Neuronal stem cell (in vitro differentiated cells): ENCODE results near the gene FOSB.

Source experiments
- DNase-seq: peaks from one replicate; pipeline ENCODE4 v3.0.0-alpha.2; 2013; ENCODE audit warnings: low spot score
- H2AFZ ChIP-seq: one replicate; pipeline ENCODE4 v1.6.1; 2013; ENCODE audit warnings: mild to moderate bottlenecking, low read length, inconsistent platforms
- H2AK5ac ChIP-seq: 2 replicates; pipeline ENCODE4 v1.6.1; 2013; ENCODE audit warnings: low read depth, mild to moderate bottlenecking, inconsistent platforms, low read length, moderate library complexity, mixed read lengths
- H2BK120ac ChIP-seq: 2 replicates; pipeline ENCODE4 v1.6.1; 2013; ENCODE audit warnings: low read depth, mild to moderate bottlenecking, inconsistent platforms, low read length, moderate library complexity, mixed read lengths
- H2BK12ac ChIP-seq: one replicate; pipeline ENCODE4 v1.6.1; 2013; ENCODE audit warnings: low read length, inconsistent platforms
- H2BK15ac ChIP-seq: 2 replicates; pipeline ENCODE4 v1.6.1; 2013; ENCODE audit warnings: mild to moderate bottlenecking, low read length, inconsistent platforms, mixed read lengths
- H2BK5ac ChIP-seq: one replicate; pipeline ENCODE4 v1.6.1; 2013; ENCODE audit warnings: inconsistent platforms, mild to moderate bottlenecking, low read length, moderate library complexity
- H3K14ac ChIP-seq: one replicate; pipeline ENCODE4 v1.6.1; 2013; ENCODE audit warnings: low read length, inconsistent platforms
- H3K18ac ChIP-seq: 2 replicates; pipeline ENCODE4 v1.6.1; 2013; ENCODE audit warnings: low read length, inconsistent platforms
- H3K23ac ChIP-seq: 2 replicates; pipeline ENCODE4 v1.6.1; 2013; ENCODE audit warnings: low read depth, mild to moderate bottlenecking, mixed read lengths, low read length, inconsistent platforms; ENCODE audit not compliant: poor library complexity
- H3K27ac ChIP-seq: replicated peaks from 3 replicates; pipeline ENCODE4 v1.5.1; 2013; ENCODE audit warnings: low read length, inconsistent platforms
- H3K27me3 ChIP-seq, 3 experiments: 2 replicates each; pipeline ENCODE4 v1.6.1; 2013; ENCODE audit warnings: low read length in 3 of 3, mild to moderate bottlenecking in 2 of 3, inconsistent platforms in 1 of 3, low read depth in 1 of 3, mixed read lengths in 1 of 3, moderate library complexity in 1 of 3; ENCODE audit not compliant: control insufficient read depth in 3 of 3, insufficient read depth in 3 of 3
- H3K36me3 ChIP-seq, 2 donors: replicated peaks in 1 of 2; 2 replicates each; pipeline ENCODE4 v1.6.1; 2013; ENCODE audit warnings: low read length in 2 of 2; ENCODE audit not compliant: control insufficient read depth in 2 of 2, insufficient read depth in 2 of 2
- H3K4ac ChIP-seq: 2 replicates; pipeline ENCODE4 v1.6.1; 2013; ENCODE audit warnings: inconsistent platforms, mild to moderate bottlenecking, low read length, moderate library complexity
- H3K4me1 ChIP-seq, 2 donors: 1 replicate in 1 of 2; 2 replicates in 1 of 2; pipeline ENCODE4 v1.6.1; 2013; ENCODE audit warnings: low read length in 2 of 2, low read depth in 1 of 2; ENCODE audit not compliant: control insufficient read depth in 2 of 2, insufficient read depth in 1 of 2
- H3K4me2 ChIP-seq: one replicate; pipeline ENCODE4 v1.6.1; 2013; ENCODE audit warnings: mild to moderate bottlenecking, low read length, inconsistent platforms; ENCODE audit not compliant: insufficient read depth, poor library complexity, severe bottlenecking
- H3K4me3 ChIP-seq, 2 donors: 2 replicates each; pipeline ENCODE4 v1.5.1; 2013; ENCODE audit warnings: low read length in 2 of 2, mild to moderate bottlenecking in 2 of 2, inconsistent platforms in 1 of 2, moderate library complexity in 1 of 2
- H3K79me1 ChIP-seq: one replicate; pipeline ENCODE4 v1.6.1; 2013; ENCODE audit warnings: low read depth, mild to moderate bottlenecking, inconsistent platforms, low read length, moderate library complexity
- H3K9ac ChIP-seq: one replicate; pipeline ENCODE4 v1.6.1; 2013; ENCODE audit warnings: mild to moderate bottlenecking, low read depth, low read length, inconsistent platforms; ENCODE audit not compliant: poor library complexity
- H3K9me3 ChIP-seq, 2 donors: replicated peaks in 1 of 2; 2 replicates each; pipeline versions ENCODE3 to v1.6.1; 2013; ENCODE audit warnings: low read length in 2 of 2, mild to moderate bottlenecking in 2 of 2, inconsistent platforms in 1 of 2, low read depth in 1 of 2, mixed read lengths in 1 of 2, moderate library complexity in 1 of 2; ENCODE audit not compliant: control insufficient read depth in 2 of 2, insufficient read depth in 1 of 2
- H4K8ac ChIP-seq: one replicate; pipeline ENCODE4 v1.6.1; 2013; ENCODE audit warnings: low read depth, mild to moderate bottlenecking, inconsistent platforms, low read length, moderate library complexity
- H4K91ac ChIP-seq: one replicate; pipeline ENCODE4 v1.6.1; 2013; ENCODE audit warnings: low read length, low read depth, mild to moderate bottlenecking, inconsistent platforms; ENCODE audit not compliant: poor library complexity
- WGBS, 2 donors: extraction: QIAGEN DNeasy Blood & Tissue Kit; methylation state at CpG; one replicate each; pipeline ENCODE4 v1.1.7; 2013; ENCODE audit warnings: missing lambda C conversion rate in 2 of 2, mixed read lengths in 1 of 2; ENCODE audit not compliant: insufficient read length in 2 of 2, insufficient replicate concordance in 1 of 2; ENCODE audit errors: extremely low coverage in 2 of 2; 5-methylcytosine and 5-hydroxymethylcytosine counted together

FOSB gene

DNA sequence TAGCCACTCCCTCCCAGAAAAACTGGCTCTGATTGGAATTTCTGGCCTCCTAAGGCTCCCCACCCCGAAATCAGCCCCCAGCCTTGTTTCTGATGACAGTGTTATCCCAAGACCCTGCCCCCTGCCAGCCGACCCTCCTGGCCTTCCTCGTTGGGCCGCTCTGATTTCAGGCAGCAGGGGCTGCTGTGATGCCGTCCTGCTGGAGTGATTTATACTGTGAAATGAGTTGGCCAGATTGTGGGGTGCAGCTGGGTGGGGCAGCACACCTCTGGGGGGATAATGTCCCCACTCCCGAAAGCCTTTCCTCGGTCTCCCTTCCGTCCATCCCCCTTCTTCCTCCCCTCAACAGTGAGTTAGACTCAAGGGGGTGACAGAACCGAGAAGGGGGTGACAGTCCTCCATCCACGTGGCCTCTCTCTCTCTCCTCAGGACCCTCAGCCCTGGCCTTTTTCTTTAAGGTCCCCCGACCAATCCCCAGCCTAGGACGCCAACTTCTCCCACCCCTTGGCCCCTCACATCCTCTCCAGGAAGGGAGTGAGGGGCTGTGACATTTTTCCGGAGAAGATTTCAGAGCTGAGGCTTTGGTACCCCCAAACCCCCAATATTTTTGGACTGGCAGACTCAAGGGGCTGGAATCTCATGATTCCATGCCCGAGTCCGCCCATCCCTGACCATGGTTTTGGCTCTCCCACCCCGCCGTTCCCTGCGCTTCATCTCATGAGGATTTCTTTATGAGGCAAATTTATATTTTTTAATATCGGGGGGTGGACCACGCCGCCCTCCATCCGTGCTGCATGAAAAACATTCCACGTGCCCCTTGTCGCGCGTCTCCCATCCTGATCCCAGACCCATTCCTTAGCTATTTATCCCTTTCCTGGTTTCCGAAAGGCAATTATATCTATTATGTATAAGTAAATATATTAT, 6.1 kb downstream of the FOSB start:
- Histone ChIP-seq H3K18ac (no peak overlapping the region), H2BK120ac (peak overlapping the region; percentile 39), H3K4me1 (peaks cover 14 to 15% of the 10 kb centered on the region in 2 donors), H3K9me3 (no peaks in the 10 kb centered on the region), H3K27me3 (peaks cover 0 to 35% (median 0%) of the 10 kb centered on the region in 3 experiments), H3K36me3 (no peaks in the 10 kb centered on the region), H3K4ac (no peak overlapping the region), H3K79me1 (no peaks in the 10 kb centered on the region), H2AK5ac (peak overlapping the region; percentile 37), H3K4me2 (no peak overlapping the region), H4K91ac (no peak overlapping the region), H3K4me3 (no peak overlapping the region), H3K27ac (no peak overlapping the region), H2BK15ac (peak overlapping the region; percentile 14), H4K8ac (no peak overlapping the region), H3K14ac (no peak overlapping the region), H3K23ac (no peak overlapping the region), H2AFZ (no peak overlapping the region), H3K9ac (no peak overlapping the region), H2BK5ac (peak overlapping the region; percentile 19), H2BK12ac (no peak overlapping the region)
- no peak for DNase-seq
- no CpG with 5 or more reads among the region's 27 CpGs for WGBS, 2 donors

DNA sequence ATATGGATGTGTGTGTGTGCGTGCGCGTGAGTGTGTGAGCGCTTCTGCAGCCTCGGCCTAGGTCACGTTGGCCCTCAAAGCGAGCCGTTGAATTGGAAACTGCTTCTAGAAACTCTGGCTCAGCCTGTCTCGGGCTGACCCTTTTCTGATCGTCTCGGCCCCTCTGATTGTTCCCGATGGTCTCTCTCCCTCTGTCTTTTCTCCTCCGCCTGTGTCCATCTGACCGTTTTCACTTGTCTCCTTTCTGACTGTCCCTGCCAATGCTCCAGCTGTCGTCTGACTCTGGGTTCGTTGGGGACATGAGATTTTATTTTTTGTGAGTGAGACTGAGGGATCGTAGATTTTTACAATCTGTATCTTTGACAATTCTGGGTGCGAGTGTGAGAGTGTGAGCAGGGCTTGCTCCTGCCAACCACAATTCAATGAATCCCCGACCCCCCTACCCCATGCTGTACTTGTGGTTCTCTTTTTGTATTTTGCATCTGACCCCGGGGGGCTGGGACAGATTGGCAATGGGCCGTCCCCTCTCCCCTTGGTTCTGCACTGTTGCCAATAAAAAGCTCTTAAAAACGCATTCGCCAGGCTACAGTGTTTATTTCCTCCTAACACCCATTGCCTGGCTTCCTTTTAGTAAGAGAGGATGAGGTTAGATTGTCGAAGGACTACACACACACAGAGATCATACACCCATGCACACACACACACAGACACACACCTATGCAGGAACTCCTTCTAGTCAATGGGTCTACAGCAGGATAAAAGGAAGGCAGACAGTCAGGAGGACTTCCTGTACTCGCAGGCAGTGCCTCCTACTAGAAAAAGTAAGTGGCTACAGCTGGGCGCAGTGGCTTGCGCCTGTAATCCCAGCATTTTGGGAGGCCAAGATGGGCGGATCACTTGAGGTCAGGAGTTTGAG, 7.1 kb downstream of the FOSB start:
- peak overlapping the region; percentile 19 for H2BK5ac ChIP-seq
- no peak overlapping the region for H4K91ac ChIP-seq
- H2AFZ ChIP-seq = peak overlapping the region; percentile 25
- H3K4ac ChIP-seq = no peak overlapping the region
- H3K27ac ChIP-seq = no peak overlapping the region
- H3K79me1 ChIP-seq = no peaks in the 10 kb centered on the region
- H2BK12ac ChIP-seq = no peak overlapping the region
- no peak overlapping the region for H3K14ac ChIP-seq
- H2AK5ac ChIP-seq = peak overlapping the region; percentile 37
- H3K18ac ChIP-seq = no peak overlapping the region
- no peaks in the 10 kb centered on the region for H3K9me3 ChIP-seq
- H3K4me3 ChIP-seq = no peak overlapping the region
- no peak overlapping the region for H2BK120ac ChIP-seq
- H3K36me3 ChIP-seq = no peaks in the 10 kb centered on the region
- H3K27me3 ChIP-seq = peaks cover 0 to 35% (median 0%) of the 10 kb centered on the region in 3 experiments
- peaks cover 13% of the 10 kb centered on the region in 2 donors for H3K4me1 ChIP-seq
- H4K8ac ChIP-seq = no peak overlapping the region
- no peak overlapping the region for H2BK15ac ChIP-seq
- no peak overlapping the region for H3K4me2 ChIP-seq
- no peak overlapping the region for H3K9ac ChIP-seq
- no peak for DNase-seq
- 100% methylated on average over 3 of the region's 28 CpGs; no CpG with 5 or more reads in 1 of the 2 donors for WGBS, 2 donors
- no peak overlapping the region for H3K23ac ChIP-seq

DNA sequence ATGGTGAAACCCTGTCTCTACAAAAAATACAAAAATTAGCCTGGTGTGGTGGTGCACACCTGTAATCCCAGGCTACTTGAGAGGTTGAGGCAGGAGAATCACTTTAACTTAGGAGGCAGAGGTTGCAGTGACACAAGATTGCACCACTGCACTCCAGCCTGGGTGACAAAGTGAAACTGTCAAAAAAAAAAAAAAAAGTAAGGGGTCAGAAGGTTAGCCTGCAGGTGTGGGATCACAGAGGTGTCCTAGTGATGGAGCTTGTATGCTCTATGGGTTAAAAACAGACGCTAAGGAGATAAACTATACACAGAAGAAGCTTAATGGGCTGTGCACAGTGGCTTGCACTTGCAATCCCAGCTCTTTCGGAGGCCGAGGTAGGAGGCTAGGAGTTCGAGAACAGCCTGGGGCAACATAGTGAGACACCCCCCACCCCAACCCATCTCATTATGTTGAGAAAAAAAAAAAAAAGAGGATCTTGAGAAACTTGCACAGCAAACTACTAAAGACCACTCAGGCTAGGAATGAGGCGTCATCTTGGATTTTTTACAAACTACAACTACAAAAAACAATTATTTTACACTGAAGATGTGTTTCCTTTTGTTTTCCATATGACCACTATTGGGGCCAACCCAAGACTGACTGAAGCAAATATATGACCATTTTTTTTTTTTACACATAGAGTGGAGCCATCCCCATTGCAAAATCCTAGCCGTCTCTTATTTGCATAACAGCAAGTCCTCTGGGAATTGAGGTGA, 7.9 kb downstream of the FOSB start:
- H2BK5ac ChIP-seq = no peak overlapping the region

More for the DNA sequence above, 7.9 kb downstream of the FOSB start:
- Histone ChIP-seq H3K27ac (no peak overlapping the region), H3K4me2 (no peak overlapping the region), H3K36me3 (no peaks in the 10 kb centered on the region), H3K79me1 (no peaks in the 10 kb centered on the region), H2BK12ac (no peak overlapping the region), H2AFZ (no peak overlapping the region), H4K8ac (no peak overlapping the region), H3K23ac (no peak overlapping the region), H3K4me1 (peaks cover 6 to 8% of the 10 kb centered on the region in 2 donors), H2BK120ac (no peak overlapping the region), H4K91ac (no peak overlapping the region), H2BK15ac (no peak overlapping the region), H3K4ac (no peak overlapping the region), H3K18ac (no peak overlapping the region), H3K14ac (no peak overlapping the region), H3K9me3 (no peaks in the 10 kb centered on the region), H3K4me3 (no peak overlapping the region), H3K27me3 (peaks cover 0 to 32% (median 0%) of the 10 kb centered on the region in 3 experiments), H2AK5ac (no peak overlapping the region), H3K9ac (no peak overlapping the region)
- no peak for DNase-seq
- no CpG with 5 or more reads among the region's 6 CpGs for WGBS, 2 donors
